A673 (cell line): ENCODE data around the gene TLCD3A. TPM values are rescaled to one million over a fixed set of nuclear protein-coding genes. Genes with fewer than 3 reads are reported as not detected.

Source experiments
- BruUV-seq: library from RNA; stranded (reverse); fragments of 400-500 nt; replicated peaks from 2 replicates; lab custom pipeline; 2021; lab: Mats Ljungman, UMichigan
- CTCF ChIA-PET: fragments of 300-600 bp; sonication (Branson Sonifier 250); formaldehyde crosslinking; loops from one replicate; lab custom pipeline; 2022; ENCODE audit warnings: antibody characterized with exemption; lab: Charles Lee
- POLR2A ChIA-PET: fragments of 300-600 bp; sonication (Branson Sonifier 250); formaldehyde crosslinking; loops from one replicate; lab custom pipeline; 2022; ENCODE audit warnings: antibody characterized with exemption; ENCODE audit not compliant: low non-redundant PET; lab: Charles Lee
- DNase-seq: peaks from one replicate; pipeline ENCODE4 v3.0.0-alpha.2; 2015; ENCODE audit warnings: low spot score
- H3K27ac ChIP-seq: fragments of 200-600 bp; sonication (generic); 2 replicates; pipeline ENCODE4 v1.5.1; 2016; ENCODE audit warnings: mixed run types, low read depth, mild to moderate bottlenecking, mixed read lengths, antibody characterized with exemption, low read length; ENCODE audit not compliant: poor library complexity, severe bottlenecking
- H3K27me3 ChIP-seq: fragments of 200-600 bp; sonication (generic); replicated peaks from 2 replicates; pipeline ENCODE4 v1.6.1; 2017; ENCODE audit warnings: mixed run types, low read depth, mild to moderate bottlenecking, mixed read lengths, antibody characterized with exemption, low read length; ENCODE audit not compliant: insufficient read depth, poor library complexity
- H3K36me3 ChIP-seq: fragments of 200-600 bp; sonication (generic); 2 replicates; pipeline ENCODE4 v1.6.1; 2016; ENCODE audit warnings: mixed run types, mild to moderate bottlenecking, mixed read lengths, antibody characterized with exemption, low read length; ENCODE audit not compliant: insufficient read depth, poor library complexity, severe bottlenecking
- H3K4me1 ChIP-seq: fragments of 200-600 bp; sonication (generic); 2 replicates; pipeline ENCODE4 v1.6.1; 2017; ENCODE audit warnings: mixed run types, mild to moderate bottlenecking, mixed read lengths, antibody characterized with exemption, low read length; ENCODE audit not compliant: insufficient read depth, poor library complexity, severe bottlenecking
- H3K4me3 ChIP-seq: fragments of 200-600 bp; sonication (generic); 2 replicates; pipeline ENCODE4 v1.5.1; 2016; ENCODE audit warnings: low read depth, mixed run types, mild to moderate bottlenecking, mixed read lengths, low read length; ENCODE audit not compliant: poor library complexity, severe bottlenecking
- H3K9me3 ChIP-seq: fragments of 200-600 bp; sonication (generic); 2 replicates; pipeline ENCODE4 v1.6.1; 2016; ENCODE audit warnings: mixed run types, low read depth, mild to moderate bottlenecking, mixed read lengths, antibody characterized with exemption, low read length; ENCODE audit not compliant: poor library complexity, severe bottlenecking
- CTCF ChIP-seq: fragments of 300-800, 200-600 bp; sonication (generic); conservative IDR thresholded peaks from 2 replicates; pipeline ENCODE4 v1.5.1; 2017; ENCODE audit warnings: low read depth, mild to moderate bottlenecking, antibody characterized with exemption, low read length, moderate library complexity, mixed read lengths
- EZH2 ChIP-seq: fragments of 200-600 bp; sonication (generic); IDR thresholded peaks from 2 replicates; pipeline ENCODE4 v1.6.1; 2017; ENCODE audit warnings: borderline replicate concordance, low read depth, mild to moderate bottlenecking, mixed read lengths, antibody characterized with exemption, low read length; ENCODE audit not compliant: poor library complexity, severe bottlenecking
- intact Hi-C: fragments of 100-400 bp; cut with micrococcal nuclease; formaldehyde crosslinking; loops from one replicate; pipeline ENCODE4 v1.10.0; 2022; ENCODE audit not compliant: unreplicated experiment
- total RNA-seq: library from RNA; stranded (reverse); gene quantifications from 2 replicates; pipeline ENCODE4 v1.2.3, GENCODE V29; 2021

The TLCD3A gene
- total RNA-seq, 1 experiment from 2014 or later = 49.2 TPM

GRCh38 chr17:744937-745336 is 12.5 kb downstream of the TLCD3A start:
- no peak for TF ChIP-seq CTCF
- CTCF ChIA-PET = no interaction called here
- Histone ChIP-seq H3K27me3 (no peaks in the 10 kb centered on the region), H3K4me1 (no peaks in the 10 kb centered on the region), H3K36me3 (peaks cover 82% of the 10 kb centered on the region), H3K9me3 (no peaks in the 10 kb centered on the region), H3K27ac (no peak overlapping the region), H3K4me3 (no peak overlapping the region)
- intact Hi-C loops = no loop called here
- DNase-seq = no peak
- POLR2A ChIA-PET = no interaction called here
- BruUV-seq = no TSS peak

- no peaks in the 10 kb centered on the region for H3K9me3 ChIP-seq
- H3K27ac ChIP-seq = no peak overlapping the region
- DNase-seq = no peak
- ChIA-PET CTCF (no interaction called here), POLR2A (interaction anchor here (0.6 kb wide), 1 partner anchor 347 kb away, joined by 4 read pairs; no protein-coding TSS in a partner anchor)
- no peak overlapping the region for H3K4me3 ChIP-seq
- TF ChIP-seq EZH2 (no peak), CTCF (no peak)
- BruUV-seq = no TSS peak
- no peaks in the 10 kb centered on the region for H3K27me3 ChIP-seq
- intact Hi-C loops = no loop called here
- peaks cover 78% of the 10 kb centered on the region for H3K36me3 ChIP-seq
- H3K4me1 ChIP-seq = no peaks in the 10 kb centered on the region
These were observed 13.0 kb downstream of the TLCD3A start for GRCh38 chr17:745406-745805.

GRCh38 chr17:746181-746580 is 13.8 kb downstream of the TLCD3A start:
- ChIA-PET POLR2A (interaction anchor here (0.6 kb wide), 1 partner anchor 347 kb away, joined by 4 read pairs; no protein-coding TSS in a partner anchor), CTCF (no interaction called here)
- Histone ChIP-seq H3K36me3 (peaks cover 73% of the 10 kb centered on the region), H3K27me3 (no peaks in the 10 kb centered on the region), H3K4me1 (no peaks in the 10 kb centered on the region), H3K4me3 (no peak overlapping the region), H3K9me3 (no peaks in the 10 kb centered on the region), H3K27ac (no peak overlapping the region)
- TF ChIP-seq EZH2 (no peak), CTCF (no peak)
- DNase-seq = no peak
- intact Hi-C loops = no loop called here
- BruUV-seq = no TSS peak
